Osteoblast (primary cell): ENCODE data around the gene TMEM17. TPM values are rescaled to one million over a fixed set of nuclear protein-coding genes. Genes with fewer than 3 reads are reported as not detected.

Source experiments
- DNase-seq: peaks from one replicate; pipeline ENCODE4 v3.0.0; 2011; ENCODE audit warnings: low spot score, mixed read lengths; ENCODE audit not compliant: insufficient read length; ENCODE audit errors: missing footprints
- H2AFZ ChIP-seq: 2 replicates; pipeline ENCODE4 v1.6.0; 2011; ENCODE audit warnings: mild to moderate bottlenecking, low read length
- H3K27ac ChIP-seq: 2 replicates; pipeline ENCODE4 v1.5.1; 2011; ENCODE audit warnings: mild to moderate bottlenecking, low read depth, low read length, moderate library complexity
- H3K27me3 ChIP-seq: 2 replicates; pipeline ENCODE4 v1.6.0; 2012; ENCODE audit warnings: mild to moderate bottlenecking, control low read depth, inconsistent platforms, low read length, moderate library complexity; ENCODE audit not compliant: insufficient read depth
- H3K36me3 ChIP-seq: 2 replicates; pipeline ENCODE4 v1.5.1; 2011; ENCODE audit warnings: mild to moderate bottlenecking, low read length, control low read depth, moderate library complexity; ENCODE audit not compliant: insufficient read depth
- H3K4me1 ChIP-seq: 2 replicates; pipeline ENCODE4 v1.5.1; 2011; ENCODE audit warnings: mild to moderate bottlenecking, low read length, control low read depth, moderate library complexity; ENCODE audit not compliant: insufficient read depth
- H3K4me2 ChIP-seq: 2 replicates; pipeline ENCODE4 v1.6.0; 2011; ENCODE audit warnings: mild to moderate bottlenecking, low read length; ENCODE audit not compliant: insufficient read depth
- H3K4me3 ChIP-seq: fragments of 200-600 bp; sonication (generic); 3 replicates; pipeline ENCODE4 v1.5.1; 2012; ENCODE audit warnings: mild to moderate bottlenecking, low read length, inconsistent platforms; ENCODE audit not compliant: insufficient read depth
- H3K79me2 ChIP-seq: 2 replicates; pipeline ENCODE4 v1.6.0; 2012; ENCODE audit warnings: mild to moderate bottlenecking, low read length, control low read depth, inconsistent platforms; ENCODE audit not compliant: insufficient read depth
- H3K9me3 ChIP-seq: 2 replicates; pipeline ENCODE4 v1.5.1; 2011; ENCODE audit warnings: low read depth, low read length, control low read depth
- H4K20me1 ChIP-seq: 2 replicates; pipeline ENCODE4 v1.6.0; 2012; ENCODE audit warnings: mild to moderate bottlenecking, low read length, control low read depth; ENCODE audit not compliant: insufficient read depth
- total RNA-seq: library from RNA; depleted of rRNA; stranded (reverse); fragments of >200 nt; gene quantifications from 2 replicates; pipeline ENCODE4 v1.2.3, GENCODE V29; 2012
- TF ChIP-seq, protein P1 (sequence below): IDR thresholded peaks from 2 replicates; pipeline ENCODE4 v1.5.1; 2011; ENCODE audit warnings: mild to moderate bottlenecking, low read depth, low read length, moderate library complexity; ENCODE audit errors: extremely low read depth

TMEM17 gene
- total RNA-seq, 1 donor = 3.3 TPM

DNA sequence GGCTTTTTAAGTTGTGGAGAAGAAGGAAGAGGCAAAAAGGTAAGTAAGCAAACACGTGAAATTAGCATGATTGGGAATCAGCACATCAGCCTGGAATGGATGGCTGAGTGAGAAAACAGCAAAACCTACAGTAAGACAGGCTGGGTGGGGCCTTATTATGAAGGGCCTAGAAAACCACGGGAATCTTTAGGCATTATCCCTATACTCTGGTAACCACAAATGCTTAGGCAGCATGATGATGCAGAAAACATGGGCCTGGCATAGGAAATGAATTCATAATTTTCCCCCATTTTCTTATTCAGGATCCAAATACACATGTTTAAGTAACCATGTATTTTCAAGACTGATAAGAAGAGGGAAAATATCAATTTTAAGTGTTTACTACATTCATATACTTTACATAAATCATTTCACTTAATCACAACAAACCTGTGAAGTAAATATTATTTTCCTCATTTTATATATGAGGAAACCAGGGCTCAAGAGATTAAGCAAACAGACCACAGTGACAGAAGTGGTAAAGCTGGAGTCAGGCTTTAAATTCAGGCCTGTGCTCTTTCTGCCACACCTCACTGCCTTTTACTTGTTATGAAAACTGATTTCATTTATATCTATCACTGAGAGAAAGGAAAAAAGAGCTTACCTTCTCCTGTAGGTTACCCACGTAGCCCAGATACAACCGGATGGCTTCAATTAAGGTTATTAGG, 4.0 kb downstream of the TMEM17 start:
- TF ChIP-seq, protein P1, sequence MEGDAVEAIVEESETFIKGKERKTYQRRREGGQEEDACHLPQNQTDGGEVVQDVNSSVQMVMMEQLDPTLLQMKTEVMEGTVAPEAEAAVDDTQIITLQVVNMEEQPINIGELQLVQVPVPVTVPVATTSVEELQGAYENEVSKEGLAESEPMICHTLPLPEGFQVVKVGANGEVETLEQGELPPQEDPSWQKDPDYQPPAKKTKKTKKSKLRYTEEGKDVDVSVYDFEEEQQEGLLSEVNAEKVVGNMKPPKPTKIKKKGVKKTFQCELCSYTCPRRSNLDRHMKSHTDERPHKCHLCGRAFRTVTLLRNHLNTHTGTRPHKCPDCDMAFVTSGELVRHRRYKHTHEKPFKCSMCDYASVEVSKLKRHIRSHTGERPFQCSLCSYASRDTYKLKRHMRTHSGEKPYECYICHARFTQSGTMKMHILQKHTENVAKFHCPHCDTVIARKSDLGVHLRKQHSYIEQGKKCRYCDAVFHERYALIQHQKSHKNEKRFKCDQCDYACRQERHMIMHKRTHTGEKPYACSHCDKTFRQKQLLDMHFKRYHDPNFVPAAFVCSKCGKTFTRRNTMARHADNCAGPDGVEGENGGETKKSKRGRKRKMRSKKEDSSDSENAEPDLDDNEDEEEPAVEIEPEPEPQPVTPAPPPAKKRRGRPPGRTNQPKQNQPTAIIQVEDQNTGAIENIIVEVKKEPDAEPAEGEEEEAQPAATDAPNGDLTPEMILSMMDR = no peak
- Histone ChIP-seq H3K4me1 (peaks cover 20% of the 10 kb centered on the region), H3K4me2 (no peak overlapping the region), H3K27me3 (no peaks in the 10 kb centered on the region), H3K4me3 (no peak overlapping the region), H3K79me2 (no peaks in the 10 kb centered on the region), H3K9me3 (no peaks in the 10 kb centered on the region), H4K20me1 (no peaks in the 10 kb centered on the region), H3K36me3 (no peaks in the 10 kb centered on the region), H3K27ac (no peak overlapping the region), H2AFZ (peak overlapping the region; percentile 52)
- peak; percentile 27 for DNase-seq

DNA sequence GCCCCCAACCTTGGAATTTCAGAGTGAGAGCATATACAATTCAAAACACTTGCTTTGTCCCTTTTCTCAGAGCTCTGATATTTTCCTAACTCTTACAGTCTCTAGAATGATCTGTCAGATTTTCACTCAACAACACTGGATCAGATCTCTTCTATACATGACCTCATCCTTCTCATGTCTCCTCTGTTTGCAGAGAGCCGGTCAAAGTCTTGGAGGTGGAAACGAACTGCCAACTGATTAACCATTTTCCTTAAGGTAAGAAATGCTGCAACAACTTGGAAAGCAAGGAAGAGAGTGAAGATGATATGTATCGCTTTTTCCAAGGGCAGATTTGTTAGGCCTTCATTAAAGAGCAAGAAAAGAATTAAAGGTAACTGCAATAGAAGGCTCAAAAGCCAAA, 4.9 kb downstream of the TMEM17 start:
- Histone ChIP-seq H3K4me3 (no peak overlapping the region), H3K9me3 (no peaks in the 10 kb centered on the region), H4K20me1 (no peaks in the 10 kb centered on the region), H3K36me3 (no peaks in the 10 kb centered on the region), H3K27me3 (no peaks in the 10 kb centered on the region), H3K4me1 (peaks cover 15% of the 10 kb centered on the region), H2AFZ (no peak overlapping the region), H3K79me2 (no peaks in the 10 kb centered on the region), H3K27ac (no peak overlapping the region), H3K4me2 (no peak overlapping the region)
- DNase-seq = no peak
- TF ChIP-seq, protein P1 = no peak

DNA sequence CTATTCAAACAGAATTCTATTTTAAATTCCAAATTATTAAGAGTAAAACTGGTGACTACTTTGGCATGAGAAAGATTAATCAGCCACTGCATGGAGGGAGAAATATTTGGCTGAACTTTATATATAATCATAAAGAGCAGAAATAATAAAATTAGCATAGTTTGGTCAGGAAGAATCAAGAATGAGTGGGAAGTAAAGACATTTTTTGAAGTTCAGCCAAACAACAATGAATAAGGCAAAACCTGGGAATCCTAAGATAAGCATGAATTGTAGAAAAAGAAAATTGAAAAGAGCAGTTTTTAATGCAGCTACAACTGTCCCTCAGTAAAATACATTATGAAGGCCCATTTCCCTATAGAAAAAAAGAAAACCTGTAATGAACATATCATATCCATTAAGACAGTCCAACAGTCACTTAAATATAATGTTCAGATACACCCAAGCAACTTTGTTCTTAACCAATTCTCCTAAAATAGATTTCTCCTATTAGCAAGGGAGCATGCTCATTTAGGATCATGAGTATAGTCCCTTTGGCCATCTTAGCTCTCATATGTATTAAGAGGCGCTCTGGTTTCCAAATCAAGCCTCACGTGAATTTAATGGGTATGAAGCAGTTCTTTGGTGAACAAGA, 6.5 kb downstream of the TMEM17 start:
- TF ChIP-seq, protein P1 = no peak
- Histone ChIP-seq H3K4me3 (no peak overlapping the region), H3K27ac (peak overlapping the region; percentile 47), H3K27me3 (no peaks in the 10 kb centered on the region), H3K9me3 (no peaks in the 10 kb centered on the region), H2AFZ (no peak overlapping the region), H3K4me1 (peaks cover 11% of the 10 kb centered on the region), H3K79me2 (no peaks in the 10 kb centered on the region), H3K36me3 (no peaks in the 10 kb centered on the region), H4K20me1 (no peaks in the 10 kb centered on the region), H3K4me2 (peak overlapping the region; percentile 23)
- no peak for DNase-seq

DNA sequence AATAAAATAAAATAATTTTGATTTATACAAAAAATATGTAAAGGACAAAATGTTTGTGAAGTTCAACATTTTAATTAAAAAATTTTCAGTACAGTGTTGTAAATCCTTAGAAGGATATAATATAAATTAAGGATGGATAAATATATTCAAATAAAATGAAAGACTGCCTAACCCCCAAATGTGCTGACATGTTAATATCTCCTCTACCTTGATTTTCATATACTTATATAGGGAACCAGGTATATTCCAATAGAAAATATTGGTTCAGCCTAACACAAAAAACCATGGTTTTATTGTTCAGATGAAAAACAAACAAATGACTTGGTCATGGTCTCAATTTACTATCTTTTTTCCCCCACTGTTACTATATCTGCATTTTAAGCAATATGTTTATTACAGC, 7.3 kb downstream of the TMEM17 start:
- Histone ChIP-seq H3K4me2 (no peak overlapping the region), H3K27ac (no peak overlapping the region), H3K36me3 (no peaks in the 10 kb centered on the region), H3K27me3 (no peaks in the 10 kb centered on the region), H3K4me1 (peaks cover 11% of the 10 kb centered on the region), H3K4me3 (no peak overlapping the region), H2AFZ (no peak overlapping the region), H3K79me2 (no peaks in the 10 kb centered on the region), H4K20me1 (no peaks in the 10 kb centered on the region), H3K9me3 (no peaks in the 10 kb centered on the region)
- DNase-seq = no peak
- TF ChIP-seq, protein P1 = no peak
